ENCODE results near the gene ACTN4. TPM values are rescaled to one million over a fixed set of nuclear protein-coding genes. Genes with fewer than 3 reads are reported as not detected.

Gene ACTN4
- total and polyA plus RNA-seq, 3 donors from 2014 or later: 112 to 158 (median 135) TPM

GRCh38 chr19:38723606-38723965 is 76.1 kb downstream of the ACTN4 start:
- peak overlapping the region; percentile 15 to 16 for H3K27ac ChIP-seq

GRCh38 chr19:38723990-38724854 is 76.8 kb downstream of the ACTN4 start:
- intact Hi-C loops (cut with DNase I; ENCODE audit: low total_unique reads): loop anchor here (10.0 kb wide), 1 partner anchor 69 kb away; no protein-coding TSS in a partner anchor
- WGBS, 2 donors: 84 to 90% methylated on average over 25 to 42 of the region's 42 CpGs
- no peaks in the 10 kb centered on the region for H3K36me3 ChIP-seq (ENCODE audit: low read depth, missing control alignments)
- peaks cover 44% of the 10 kb centered on the region for H3K4me1 ChIP-seq
- no peaks in the 10 kb centered on the region for H3K27me3 ChIP-seq
- peak overlapping the region in 1 of 2 donors; percentile 16 for H3K27ac ChIP-seq
- H3K4me3 ChIP-seq: no peak overlapping the region
- DNase-seq: no peak
- TF ChIP-seq POLR2A (IDR thresholded peaks at IDR 0.05) (no peak), CTCF (IDR thresholded peaks at IDR 0.05) (no peak)
- no peaks in the 10 kb centered on the region for H3K9me3 ChIP-seq

More at GRCh38 chr19:38723606-38723965, 76.1 kb downstream of the ACTN4 start:
- Histone ChIP-seq H3K4me3 (no peak overlapping the region), H3K27me3 (no peaks in the 10 kb centered on the region), H3K4me1 (peaks cover 43% of the 10 kb centered on the region), H3K36me3 (ENCODE audit: low read depth, missing control alignments) (no peaks in the 10 kb centered on the region), H3K9me3 (no peaks in the 10 kb centered on the region)
- 46 to 73% methylated on average over 2 to 11 of the region's 11 CpGs for WGBS, 2 donors
- intact Hi-C loops (cut with DNase I; ENCODE audit: low total_unique reads): loop anchor here (10.0 kb wide), 1 partner anchor 69 kb away; no protein-coding TSS in a partner anchor
- no peak for TF ChIP-seq CTCF (IDR thresholded peaks at IDR 0.05)
- no peak for DNase-seq

GRCh38 chr19:38725469-38726283 is 78.2 kb downstream of the ACTN4 start:
- 76 to 90% methylated on average over 13 to 21 of the region's 21 CpGs for WGBS, 2 donors
- TF ChIP-seq POLR2A (IDR thresholded peaks at IDR 0.05): no peak
- TF ChIP-seq CTCF (IDR thresholded peaks at IDR 0.05): no peak
- intact Hi-C loops (cut with DNase I; ENCODE audit: low total_unique reads): loop anchor here (10.0 kb wide), 1 partner anchor 71 kb away; no protein-coding TSS in a partner anchor
- H3K9me3 ChIP-seq: no peaks in the 10 kb centered on the region
- H3K4me1 ChIP-seq: peaks cover 37% of the 10 kb centered on the region
- H3K36me3 ChIP-seq (ENCODE audit: low read depth, missing control alignments): no peaks in the 10 kb centered on the region
- no peak overlapping the region for H3K4me3 ChIP-seq
- no peaks in the 10 kb centered on the region for H3K27me3 ChIP-seq
- peak overlapping the region; percentile 1 to 44 for H3K27ac ChIP-seq
- DNase-seq: no peak

- WGBS, 2 donors: 71 to 90% methylated on average over 5 to 6 of the region's 6 CpGs
- no peak for TF ChIP-seq CTCF (IDR thresholded peaks at IDR 0.05)
- Histone ChIP-seq H3K27me3 (no peaks in the 10 kb centered on the region), H3K4me1 (peaks cover 37% of the 10 kb centered on the region), H3K4me3 (peak overlapping the region in 1 of 2 donors; percentile 58), H3K9me3 (no peaks in the 10 kb centered on the region), H3K27ac (peak overlapping the region in 1 of 2 donors; percentile 44), H3K36me3 (ENCODE audit: low read depth, missing control alignments) (no peaks in the 10 kb centered on the region)
- DNase-seq: no peak
- intact Hi-C loops (cut with DNase I; ENCODE audit: low total_unique reads): loop anchor here (10.0 kb wide), 1 partner anchor 71 kb away; no protein-coding TSS in a partner anchor
Measured at GRCh38 chr19:38726284-38726673, 78.8 kb downstream of the ACTN4 start.
